K562 (cell line): Measurements from ENCODE around the gene WDR49. TPM values are rescaled to one million over a fixed set of nuclear protein-coding genes. Genes with fewer than 3 reads are reported as not detected.
A peak's percentile ranks its signal among the peaks of the same experiment; 100 is the strongest.

Experiments
- ATAC-seq: fragments of 200-7000 bp; cut with Tn5 transposase; 3 replicates; pipeline ENCODE4 v1.9.1; 2020; ENCODE audit warnings: moderate library complexity
- BruUV-seq: library from RNA; stranded (reverse); fragments of 400-500 nt; replicated peaks from 2 replicates; lab custom pipeline; 2021; lab: Mats Ljungman, UMichigan
- CTCF ChIA-PET: fragments of 300-600 bp; formaldehyde crosslinking; extraction: SDS; loops from one replicate; lab custom pipeline; 2021; ENCODE audit warnings: low intra/inter-chr PET ratio; lab: Yijun Ruan, JAX
- POLR2A ChIA-PET: fragments of 300-600, 350-650 bp; sonication (Branson Sonifier 250); formaldehyde crosslinking; extraction: SDS; loops from one replicate; lab custom pipeline; 2021; ENCODE audit warnings: antibody characterized with exemption, inconsistent platforms; lab: Yijun Ruan, JAX
- DNase-seq, 4 experiments: peaks; one replicate each; pipeline versions ENCODE4 v3.0.0 to v3.0.0-alpha.2; 2011 to 2018; ENCODE audit warnings: low spot score in 3 of 4, mixed read lengths in 3 of 4; ENCODE audit errors: extremely low read depth in 1 of 4
- FAIRE-seq: peaks from 2 replicates; lab custom pipeline; 2011; peaks lifted over from hg19 to GRCh38; lab: Jason Lieb, UNC
- H2AFZ ChIP-seq: 2 replicates; pipeline ENCODE4 v1.6.0; 2011; ENCODE audit warnings: low read depth, low read length, control low read depth, inconsistent platforms
- H3K27ac ChIP-seq: fragments of 200-600 bp; 3 replicates; pipeline ENCODE4 v1.8.0; 2011; ENCODE audit warnings: low read depth, mild to moderate bottlenecking, control low read depth, inconsistent platforms, low read length, moderate library complexity, mixed read lengths; ENCODE audit errors: extremely low read depth
- H3K27me3 ChIP-seq, 2 experiments: fragments of 300-600 bp in 1 of 2; 2 replicates in 1 of 2; 3 replicates in 1 of 2; pipeline versions ENCODE4 v1.6.0 to v1.8.0; 2011; ENCODE audit warnings: inconsistent platforms in 2 of 2, low read length in 2 of 2, mild to moderate bottlenecking in 1 of 2, mixed read lengths in 1 of 2, moderate library complexity in 1 of 2; ENCODE audit not compliant: control insufficient read depth in 2 of 2, insufficient read depth in 2 of 2
- H3K36me3 ChIP-seq: fragments of 300-600 bp; 3 replicates; pipeline ENCODE4 v1.8.0; 2011; ENCODE audit warnings: mild to moderate bottlenecking, low read length, inconsistent platforms; ENCODE audit not compliant: control insufficient read depth, insufficient read depth
- H3K4me1 ChIP-seq, 2 experiments: fragments of 200-600 bp in 1 of 2; replicated peaks in 1 of 2; 2 replicates in 1 of 2; 3 replicates in 1 of 2; pipeline versions ENCODE4 v1.5.1 to v1.8.0; 2011; ENCODE audit warnings: inconsistent platforms in 2 of 2, low read length in 2 of 2, mild to moderate bottlenecking in 1 of 2, mixed read lengths in 1 of 2, moderate library complexity in 1 of 2; ENCODE audit not compliant: control insufficient read depth in 2 of 2, insufficient read depth in 2 of 2
- H3K4me2 ChIP-seq: 2 replicates; pipeline ENCODE4 v1.6.1; 2011; ENCODE audit warnings: low read length, control low read depth, inconsistent platforms, mixed read lengths; ENCODE audit not compliant: insufficient read depth
- H3K4me3 ChIP-seq: fragments of 200-600 bp; sonication (generic), shearing (Covaris generic); 2 replicates; pipeline ENCODE4 v1.5.1; 2016; ENCODE audit warnings: control low read depth, inconsistent platforms
- H3K79me2 ChIP-seq: fragments of 200-600 bp; 3 replicates; pipeline ENCODE4 v1.8.0; 2011; ENCODE audit warnings: low read length, inconsistent platforms; ENCODE audit not compliant: control insufficient read depth, insufficient read depth
- H3K9ac ChIP-seq, 2 experiments: 2 replicates each; pipeline versions ENCODE4 v1.6.0 to v1.6.1; 2011; ENCODE audit warnings: low read depth in 2 of 2, low read length in 2 of 2, control low read depth in 1 of 2, inconsistent platforms in 1 of 2, mild to moderate bottlenecking in 1 of 2, mixed read lengths in 1 of 2; ENCODE audit not compliant: insufficient read depth in 1 of 2
- H3K9me1 ChIP-seq: one replicate; pipeline ENCODE4 v1.6.0; 2011; ENCODE audit warnings: inconsistent platforms, mild to moderate bottlenecking, low read length, moderate library complexity; ENCODE audit not compliant: control insufficient read depth, insufficient read depth
- H3K9me3 ChIP-seq: replicated peaks from 2 replicates; pipeline ENCODE4 v1.5.1; 2011; ENCODE audit warnings: low read depth, low read length, inconsistent platforms; ENCODE audit not compliant: control insufficient read depth, insufficient read depth
- H4K20me1 ChIP-seq: replicated peaks from 2 replicates; pipeline ENCODE4 v1.6.1; 2011; ENCODE audit warnings: low read length, inconsistent platforms, mixed read lengths; ENCODE audit not compliant: control insufficient read depth, insufficient read depth
- ARID1B ChIP-seq: fragments of 450-650 bp; IDR thresholded peaks from 2 replicates; pipeline ENCODE4 v1.6.1; 2016; ENCODE audit warnings: antibody characterized with exemption, mild to moderate bottlenecking, inconsistent platforms
- CBFA2T2 ChIP-seq: fragments of 450-650 bp; conservative IDR thresholded peaks from 2 replicates; pipeline ENCODE4 v1.6.1; 2017; ENCODE audit warnings: mild to moderate bottlenecking
- GABPB2 ChIP-seq: fragments of 250-450 bp; sonication (Bioruptor Pico); conservative IDR thresholded peaks from 2 replicates; pipeline ENCODE4 v1.5.1; 2021; ENCODE audit warnings: mild to moderate bottlenecking
- KDM1A ChIP-seq, 2 experiments: fragments of 450-650 bp; IDR thresholded peaks; 2 replicates each; pipeline ENCODE4 v1.6.1; 2016; ENCODE audit warnings: mild to moderate bottlenecking in 2 of 2
- POLR2A ChIP-seq: fragments of 450-650 bp; conservative IDR thresholded peaks from 2 replicates; pipeline ENCODE4 v1.6.1; 2016
- POLR2G ChIP-seq: fragments of 200-400 bp; formaldehyde crosslinking; IDR thresholded peaks from 2 replicates; pipeline ENCODE4 v1.6.1; 2017; ENCODE audit warnings: low read depth, mild to moderate bottlenecking, antibody characterized with exemption, low read length, moderate library complexity
- POLR3G ChIP-seq: IDR thresholded peaks from 2 replicates; pipeline ENCODE4 v1.6.1; 2011; ENCODE audit not compliant: insufficient read length, insufficient replicate concordance; ENCODE audit errors: extremely low read depth
- RCOR1 ChIP-seq, 2 experiments: IDR thresholded peaks; 2 replicates each; pipeline ENCODE4 v1.6.1; 2012; ENCODE audit warnings: low read depth in 2 of 2, low read length in 2 of 2, borderline replicate concordance in 1 of 2, improper control_type of control experiment in 1 of 2
- SMARCE1 ChIP-seq: fragments of 450-650 bp; IDR thresholded peaks from 2 replicates; pipeline ENCODE4 v1.7.1; 2016; ENCODE audit warnings: mild to moderate bottlenecking
- STAT5A ChIP-seq: IDR thresholded peaks from 2 replicates; pipeline ENCODE4 v1.6.1; 2012; ENCODE audit warnings: low read length, inconsistent platforms, borderline replicate concordance
- TAL1 ChIP-seq: fragments of 450-650 bp; IDR thresholded peaks from 2 replicates; pipeline ENCODE4 v1.6.1; 2016; ENCODE audit warnings: mild to moderate bottlenecking
- XRCC4 ChIP-seq: IDR thresholded peaks from one replicate; pipeline ENCODE4 v1.6.1; 2011; ENCODE audit not compliant: insufficient read depth, insufficient read length; ENCODE audit errors: extremely low read depth
- WGBS: fragments of 100-300 bp; shearing (Covaris generic); methylation state at CpG from one replicate; pipeline ENCODE4 v1.1.6; 2016; ENCODE audit warnings: low coverage, mixed read lengths; ENCODE audit not compliant: insufficient coverage; ENCODE audit errors: missing lambda C conversion rate; 5-methylcytosine and 5-hydroxymethylcytosine counted together
- in situ Hi-C: fragments of 300-500 bp; cut with MboI; formaldehyde crosslinking; loops from 4 replicates; pipeline ENCODE4 v1.15.0; 2018; ENCODE audit warnings: inconsistent platforms, mixed read lengths
- intact Hi-C: fragments of 100-400 bp; cut with micrococcal nuclease; formaldehyde crosslinking; loops from 2 replicates; pipeline ENCODE4 v1.14.2; 2022
- polyA plus RNA-seq, 8 experiments: library from polyadenylated mRNA; depleted of rRNA in 4 of 8; stranded (reverse) in 5 of 8; unstranded in 3 of 8; fragments of >200 nt; fragmentation: Nextera tagmentation in 2 of 8; fragmentation: Illumina TruSeq in 1 of 8; extraction: Ambion mirVana in 2 of 8; extraction: Trizol in 1 of 8; gene quantifications; 2 replicates each; pipeline versions ENCODE4 v1.2.1 to v1.2.3, GENCODE V29; 2011 to 2014; ENCODE audit warnings: inconsistent platforms in 1 of 8, missing spikeins in 1 of 8
- total RNA-seq, 7 experiments: library from RNA; depleted of rRNA in 6 of 7; stranded (reverse); fragments of >200 nt in 6 of 7; fragmentation: Illumina TruSeq in 2 of 7; extraction: Trizol in 2 of 7; gene quantifications; 2 replicates each; pipeline versions ENCODE4 v1.2.1 to v1.2.3, GENCODE V29; 2011 to 2021; ENCODE audit warnings: low replicate concordance in 1 of 7
- TF ChIP-seq, protein P1 (sequence below): fragments of 450-650 bp; formaldehyde crosslinking; IDR thresholded peaks from 2 replicates; pipeline ENCODE4 v1.4.0; 2020; ENCODE audit warnings: mild to moderate bottlenecking, moderate library complexity
- TF ChIP-seq, protein P2 (sequence below), 2 experiments: fragments of 450-650 bp in 1 of 2; sonication (generic) in 1 of 2; formaldehyde crosslinking in 1 of 2; IDR thresholded peaks in 1 of 2; conservative IDR thresholded peaks in 1 of 2; 2 replicates each; pipeline versions ENCODE4 v1.6.1 to v1.8.1; 2016 to 2023; ENCODE audit warnings: mild to moderate bottlenecking in 2 of 2, moderate library complexity in 2 of 2, inconsistent platforms in 1 of 2, missing genetic modification reagents in 1 of 2
- TF ChIP-seq, protein P3 (sequence below), 2 experiments: fragments of 150-350 bp in 1 of 2; IDR thresholded peaks; 2 replicates each; pipeline ENCODE4 v1.6.1; 2012 to 2016; ENCODE audit warnings: low read depth in 2 of 2, low read length in 2 of 2, mild to moderate bottlenecking in 1 of 2, moderate library complexity in 1 of 2

WDR49 gene
- total and polyA plus RNA-seq, 9 of the 15 experiments (the other 6 are each of a cell fraction or from before 2014, with no cell fraction given) = not detected

GRCh38 chr3:167668651-167669050 lies 14.9 kb upstream of the WDR49 start:
- ChIA-PET POLR2A (no interaction called here), CTCF (no interaction called here)
- in situ Hi-C loops = no loop called here
- peak; percentile 42; the same call in 1 of the 2 replicates for TF ChIP-seq POLR2A
- 0 out of 2 replicates have a peak, but pooled peaks have one; percentile 24 for TF ChIP-seq CBFA2T2
- TF ChIP-seq, protein P1, sequence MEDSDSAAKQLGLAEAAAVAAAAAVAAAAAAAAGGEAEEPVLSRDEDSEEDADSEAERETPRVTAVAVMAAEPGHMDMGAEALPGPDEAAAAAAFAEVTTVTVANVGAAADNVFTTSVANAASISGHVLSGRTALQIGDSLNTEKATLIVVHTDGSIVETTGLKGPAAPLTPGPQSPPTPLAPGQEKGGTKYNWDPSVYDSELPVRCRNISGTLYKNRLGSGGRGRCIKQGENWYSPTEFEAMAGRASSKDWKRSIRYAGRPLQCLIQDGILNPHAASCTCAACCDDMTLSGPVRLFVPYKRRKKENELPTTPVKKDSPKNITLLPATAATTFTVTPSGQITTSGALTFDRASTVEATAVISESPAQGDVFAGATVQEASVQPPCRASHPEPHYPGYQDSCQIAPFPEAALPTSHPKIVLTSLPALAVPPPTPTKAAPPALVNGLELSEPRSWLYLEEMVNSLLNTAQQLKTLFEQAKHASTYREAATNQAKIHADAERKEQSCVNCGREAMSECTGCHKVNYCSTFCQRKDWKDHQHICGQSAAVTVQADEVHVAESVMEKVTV (CRISPR knock-in tag) = no peak
- no peak for TF ChIP-seq GABPB2 (CRISPR knock-in tag)
- TF ChIP-seq, protein P2, sequence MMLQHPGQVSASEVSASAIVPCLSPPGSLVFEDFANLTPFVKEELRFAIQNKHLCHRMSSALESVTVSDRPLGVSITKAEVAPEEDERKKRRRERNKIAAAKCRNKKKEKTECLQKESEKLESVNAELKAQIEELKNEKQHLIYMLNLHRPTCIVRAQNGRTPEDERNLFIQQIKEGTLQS (IDR thresholded peaks at IDR 0.05) = no peak
- TF ChIP-seq, protein P2 (CRISPR knock-in tag; conservative IDR thresholded peaks at IDR 0.05) = no peak
- TF ChIP-seq POLR2G = 0 out of 2 replicates have a peak, but pooled peaks have one; percentile 22
- peak; percentile 54 for TF ChIP-seq TAL1
- TF ChIP-seq STAT5A = no peak
- TF ChIP-seq, protein P3, sequence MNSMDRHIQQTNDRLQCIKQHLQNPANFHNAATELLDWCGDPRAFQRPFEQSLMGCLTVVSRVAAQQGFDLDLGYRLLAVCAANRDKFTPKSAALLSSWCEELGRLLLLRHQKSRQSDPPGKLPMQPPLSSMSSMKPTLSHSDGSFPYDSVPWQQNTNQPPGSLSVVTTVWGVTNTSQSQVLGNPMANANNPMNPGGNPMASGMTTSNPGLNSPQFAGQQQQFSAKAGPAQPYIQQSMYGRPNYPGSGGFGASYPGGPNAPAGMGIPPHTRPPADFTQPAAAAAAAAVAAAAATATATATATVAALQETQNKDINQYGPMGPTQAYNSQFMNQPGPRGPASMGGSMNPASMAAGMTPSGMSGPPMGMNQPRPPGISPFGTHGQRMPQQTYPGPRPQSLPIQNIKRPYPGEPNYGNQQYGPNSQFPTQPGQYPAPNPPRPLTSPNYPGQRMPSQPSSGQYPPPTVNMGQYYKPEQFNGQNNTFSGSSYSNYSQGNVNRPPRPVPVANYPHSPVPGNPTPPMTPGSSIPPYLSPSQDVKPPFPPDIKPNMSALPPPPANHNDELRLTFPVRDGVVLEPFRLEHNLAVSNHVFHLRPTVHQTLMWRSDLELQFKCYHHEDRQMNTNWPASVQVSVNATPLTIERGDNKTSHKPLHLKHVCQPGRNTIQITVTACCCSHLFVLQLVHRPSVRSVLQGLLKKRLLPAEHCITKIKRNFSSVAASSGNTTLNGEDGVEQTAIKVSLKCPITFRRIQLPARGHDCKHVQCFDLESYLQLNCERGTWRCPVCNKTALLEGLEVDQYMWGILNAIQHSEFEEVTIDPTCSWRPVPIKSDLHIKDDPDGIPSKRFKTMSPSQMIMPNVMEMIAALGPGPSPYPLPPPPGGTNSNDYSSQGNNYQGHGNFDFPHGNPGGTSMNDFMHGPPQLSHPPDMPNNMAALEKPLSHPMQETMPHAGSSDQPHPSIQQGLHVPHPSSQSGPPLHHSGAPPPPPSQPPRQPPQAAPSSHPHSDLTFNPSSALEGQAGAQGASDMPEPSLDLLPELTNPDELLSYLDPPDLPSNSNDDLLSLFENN (IDR thresholded peaks at IDR 0.05; ENCODE audit: low read depth in 2 of 2, low read length in 2 of 2) = no peak
- 0 out of 2 replicates have a peak, but pooled peaks have one; percentile 9 for TF ChIP-seq ARID1B
- peak; percentile 35 to 40; a peak in 2 of 4 replicates for TF ChIP-seq KDM1A (IDR thresholded peaks at IDR 0.05)
- TF ChIP-seq SMARCE1 = no peak
- peak in 1 of 2 experiments; percentile 45; a peak in 1 of 4 replicates for TF ChIP-seq RCOR1 (IDR thresholded peaks at IDR 0.05; ENCODE audit: borderline replicate concordance in 1 of 2, low read depth in 2 of 2, low read length in 2 of 2)
- no peak for TF ChIP-seq XRCC4
- TF ChIP-seq POLR3G = no peak

More at GRCh38 chr3:167668651-167669050, 14.9 kb upstream of the WDR49 start:
- H3K4me1 ChIP-seq = no peaks in the 10 kb centered on the region
- no peak overlapping the region for H3K4me3 ChIP-seq
- no TSS peak for BruUV-seq
- no peak overlapping the region for H3K27ac ChIP-seq
- H3K4me2 ChIP-seq = no peak overlapping the region
- no peaks in the 10 kb centered on the region for H3K79me2 ChIP-seq
- H4K20me1 ChIP-seq = no peaks in the 10 kb centered on the region
- 0 out of 3 replicates have a peak, but pooled peaks cover 3% of the 10 kb centered on the region for H3K36me3 ChIP-seq
- DNase-seq (no peak), ATAC-seq (no peak), FAIRE-seq (no peak)
- H3K9me1 ChIP-seq = no peaks in the 10 kb centered on the region
- intact Hi-C loops = no loop called here
- H3K9ac ChIP-seq = no peak overlapping the region
- no peaks in the 10 kb centered on the region for H3K27me3 ChIP-seq
- no peaks in the 10 kb centered on the region for H3K9me3 ChIP-seq
- H2AFZ ChIP-seq = no peak overlapping the region
- 20% methylated on average over 1 of the region's 1 CpG for WGBS
